Neutrophil (primary cell): ENCODE measurements around the gene PC.

Experiments
- H3K27ac ChIP-seq: fragments of 200-600 bp; sonication (generic); 2 replicates; pipeline ENCODE4 v1.5.1; 2016; ENCODE audit warnings: mild to moderate bottlenecking, moderate library complexity
- H3K27me3 ChIP-seq: fragments of 200-600 bp; sonication (generic); 2 replicates; pipeline ENCODE4 v1.6.0; 2016; ENCODE audit warnings: mild to moderate bottlenecking
- H3K36me3 ChIP-seq: fragments of 200-600 bp; sonication (generic); 2 replicates; pipeline ENCODE4 v1.5.1; 2017
- H3K4me1 ChIP-seq, 2 experiments: fragments of 200-600 bp in 1 of 2; sonication (generic) in 1 of 2; 1 replicate in 1 of 2; 2 replicates in 1 of 2; pipeline versions ENCODE4 v1.5.1 to v1.6.1; 2013 to 2016; ENCODE audit warnings: low read depth in 1 of 2, low read length in 1 of 2, mild to moderate bottlenecking in 1 of 2, moderate library complexity in 1 of 2; ENCODE audit not compliant: control insufficient read depth in 1 of 2, insufficient read depth in 1 of 2
- H3K4me3 ChIP-seq, 2 experiments: fragments of 200-600 bp in 1 of 2; sonication (generic) in 1 of 2; 1 replicate in 1 of 2; 2 replicates in 1 of 2; pipeline ENCODE4 v1.5.1; 2013 to 2016; ENCODE audit warnings: low read depth in 1 of 2, low read length in 1 of 2, mild to moderate bottlenecking in 1 of 2, moderate library complexity in 1 of 2
- H3K9me3 ChIP-seq: fragments of 200-600 bp; sonication (generic); 2 replicates; pipeline ENCODE4 v1.5.1; 2016
- TF ChIP-seq, protein P1 (sequence below): fragments of 200-600 bp; sonication (generic); IDR thresholded peaks from 2 replicates; pipeline ENCODE4 v1.5.1; 2016; ENCODE audit warnings: antibody characterized with exemption

PC gene

DNA sequence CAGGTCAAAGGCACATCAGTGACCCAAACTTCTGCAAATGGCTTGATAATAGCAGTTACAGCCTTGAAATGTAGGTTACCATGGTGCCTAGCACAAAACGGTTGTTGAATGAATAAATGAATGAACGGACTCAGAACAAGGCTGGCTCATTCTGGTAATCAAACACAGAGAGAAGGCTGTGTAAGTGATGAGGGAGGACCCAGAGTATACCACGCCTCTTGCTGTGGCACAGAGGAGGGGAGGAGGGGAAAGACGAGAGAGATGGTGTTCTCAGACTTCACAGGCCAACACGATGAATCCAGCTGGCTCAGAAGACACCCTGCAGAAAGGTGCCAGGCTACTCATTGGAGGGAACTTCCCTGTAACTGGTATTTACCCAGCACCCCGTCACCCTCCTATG, 38.3 kb downstream of the PC start:
- H3K36me3 ChIP-seq = no peaks in the 10 kb centered on the region

DNA sequence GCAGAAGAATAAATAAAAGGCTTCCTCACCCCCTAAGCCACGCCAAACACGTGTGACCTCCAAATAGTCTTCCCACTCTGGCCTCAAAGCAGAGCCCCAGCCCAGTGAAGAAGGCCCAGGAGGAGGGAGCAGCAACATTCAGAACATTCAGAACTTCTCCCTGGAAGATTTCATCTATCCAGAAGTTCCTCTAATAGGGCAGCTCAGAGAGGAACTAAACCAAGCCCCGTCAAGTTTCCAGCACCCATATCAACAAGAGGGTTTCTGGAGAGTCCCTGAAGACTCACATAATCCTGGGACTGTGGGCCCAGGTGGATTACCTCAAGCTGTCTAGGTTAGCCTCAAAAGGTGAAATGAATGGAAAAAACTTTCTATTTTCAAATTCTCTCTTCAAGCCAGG, 39.4 kb downstream of the PC start:
- Histone ChIP-seq H3K36me3 (no peaks in the 10 kb centered on the region), H3K4me3 (no peak overlapping the region), H3K27me3 (peaks cover 7% of the 10 kb centered on the region), H3K27ac (no peak overlapping the region), H3K4me1 (peaks cover 0 to 5% of the 10 kb centered on the region in 2 experiments), H3K9me3 (no peaks in the 10 kb centered on the region)
- TF ChIP-seq, protein P1, sequence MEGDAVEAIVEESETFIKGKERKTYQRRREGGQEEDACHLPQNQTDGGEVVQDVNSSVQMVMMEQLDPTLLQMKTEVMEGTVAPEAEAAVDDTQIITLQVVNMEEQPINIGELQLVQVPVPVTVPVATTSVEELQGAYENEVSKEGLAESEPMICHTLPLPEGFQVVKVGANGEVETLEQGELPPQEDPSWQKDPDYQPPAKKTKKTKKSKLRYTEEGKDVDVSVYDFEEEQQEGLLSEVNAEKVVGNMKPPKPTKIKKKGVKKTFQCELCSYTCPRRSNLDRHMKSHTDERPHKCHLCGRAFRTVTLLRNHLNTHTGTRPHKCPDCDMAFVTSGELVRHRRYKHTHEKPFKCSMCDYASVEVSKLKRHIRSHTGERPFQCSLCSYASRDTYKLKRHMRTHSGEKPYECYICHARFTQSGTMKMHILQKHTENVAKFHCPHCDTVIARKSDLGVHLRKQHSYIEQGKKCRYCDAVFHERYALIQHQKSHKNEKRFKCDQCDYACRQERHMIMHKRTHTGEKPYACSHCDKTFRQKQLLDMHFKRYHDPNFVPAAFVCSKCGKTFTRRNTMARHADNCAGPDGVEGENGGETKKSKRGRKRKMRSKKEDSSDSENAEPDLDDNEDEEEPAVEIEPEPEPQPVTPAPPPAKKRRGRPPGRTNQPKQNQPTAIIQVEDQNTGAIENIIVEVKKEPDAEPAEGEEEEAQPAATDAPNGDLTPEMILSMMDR = no peak

More for the DNA sequence above, 38.3 kb downstream of the PC start:
- no peak overlapping the region for H3K4me3 ChIP-seq
- TF ChIP-seq, protein P1 = no peak
- H3K27me3 ChIP-seq = peaks cover 7% of the 10 kb centered on the region
- no peaks in the 10 kb centered on the region for H3K9me3 ChIP-seq
- H3K27ac ChIP-seq = no peak overlapping the region
- H3K4me1 ChIP-seq = peaks cover 0 to 5% of the 10 kb centered on the region in 2 experiments

DNA sequence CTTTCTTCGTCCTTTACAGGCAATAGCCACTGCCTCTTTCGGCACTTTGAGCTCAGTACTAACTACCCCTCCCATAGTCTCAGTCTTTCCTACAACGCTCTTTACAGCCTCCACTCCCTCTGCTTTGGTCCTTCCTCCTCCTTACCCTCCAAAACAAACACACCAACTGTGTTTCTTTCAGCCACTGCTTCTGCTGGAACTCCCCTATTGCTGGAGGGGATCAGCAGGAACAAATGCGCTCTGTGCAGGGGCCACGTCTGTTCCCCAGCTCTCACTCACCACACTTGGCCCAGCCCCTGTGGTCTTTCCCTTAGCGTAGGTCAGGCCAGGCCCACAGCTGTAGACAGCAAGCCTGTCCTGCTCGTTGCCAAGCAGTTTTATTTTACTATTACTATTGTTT, 42.3 kb downstream of the PC start:
- peaks cover 3% of the 10 kb centered on the region for H3K27me3 ChIP-seq
- H3K4me3 ChIP-seq = no peak overlapping the region
- H3K9me3 ChIP-seq = no peaks in the 10 kb centered on the region
- TF ChIP-seq, protein P1 = no peak
- H3K27ac ChIP-seq = no peak overlapping the region
- H3K36me3 ChIP-seq = no peaks in the 10 kb centered on the region
- peaks cover 0 to under 1% of the 10 kb centered on the region in 2 experiments for H3K4me1 ChIP-seq

DNA sequence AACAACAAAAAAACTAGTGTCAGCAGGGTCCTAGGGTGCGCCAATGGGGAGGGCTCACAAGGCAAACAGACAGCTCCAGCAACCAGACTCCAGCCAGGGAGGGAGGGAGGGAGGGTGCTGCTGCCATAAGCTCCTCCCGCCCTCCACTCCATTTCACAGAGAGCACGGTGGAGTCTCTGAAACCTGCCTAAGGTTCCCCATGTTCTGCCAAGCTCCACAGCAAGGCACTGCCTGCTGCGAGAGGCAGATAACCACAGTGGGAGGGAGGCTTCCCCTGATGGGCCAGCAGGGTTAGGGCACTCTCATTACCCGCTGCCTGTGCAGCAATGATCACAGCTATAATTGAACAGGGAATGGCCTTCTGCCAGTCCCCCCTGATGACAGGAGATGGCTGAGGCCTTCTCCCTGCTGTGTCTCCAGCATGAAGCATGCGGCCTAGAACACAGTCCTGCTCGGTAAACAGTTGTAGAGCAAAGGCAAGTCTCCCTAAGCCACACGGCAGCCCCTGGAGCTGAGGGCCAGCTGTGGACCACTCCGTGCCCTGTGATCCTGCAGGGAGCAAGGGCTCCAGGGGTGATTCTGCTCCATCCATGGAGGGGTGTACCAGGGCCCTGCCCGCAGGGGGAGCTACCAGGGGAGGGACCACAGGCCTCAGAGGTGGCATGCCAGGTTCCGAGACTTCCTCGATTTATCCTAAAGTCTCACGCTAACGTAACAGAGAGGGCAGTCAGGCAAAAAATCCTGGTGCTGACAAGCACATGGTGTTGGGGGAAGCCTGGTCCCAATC, 42.9 kb downstream of the PC start:
- H3K27ac ChIP-seq = no peak overlapping the region
- H3K27me3 ChIP-seq = no peaks in the 10 kb centered on the region
- TF ChIP-seq, protein P1 = no peak
- H3K4me3 ChIP-seq = no peak overlapping the region
- H3K4me1 ChIP-seq = no peaks in the 10 kb centered on the region
- no peaks in the 10 kb centered on the region for H3K36me3 ChIP-seq
- no peaks in the 10 kb centered on the region for H3K9me3 ChIP-seq

DNA sequence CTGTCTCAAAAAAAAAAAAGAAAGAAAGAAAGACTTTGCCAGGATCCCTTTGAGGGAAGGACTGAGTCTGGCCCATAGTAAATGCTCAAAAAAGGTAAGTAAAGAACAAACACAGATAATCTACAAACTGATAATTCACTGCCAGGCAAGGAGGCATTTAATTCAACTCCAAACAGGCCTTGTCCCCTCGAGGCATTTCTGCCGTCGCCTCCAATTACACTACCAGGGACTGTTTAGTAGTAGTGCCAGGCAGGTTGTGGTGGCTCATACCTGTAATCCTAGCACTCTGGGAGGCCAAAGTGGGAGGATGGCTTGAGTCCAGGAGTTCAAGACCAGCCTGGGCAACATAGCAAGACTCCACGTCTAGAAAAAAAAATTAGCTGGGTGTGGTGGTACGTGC, 43.7 kb downstream of the PC start:
- H3K27me3 ChIP-seq = no peaks in the 10 kb centered on the region
- TF ChIP-seq, protein P1 = no peak
- no peaks in the 10 kb centered on the region for H3K9me3 ChIP-seq
- no peak overlapping the region for H3K27ac ChIP-seq
- no peak overlapping the region for H3K4me3 ChIP-seq
- no peaks in the 10 kb centered on the region for H3K36me3 ChIP-seq
- H3K4me1 ChIP-seq = no peaks in the 10 kb centered on the region
